Smooth muscle cell (in vitro differentiated cells): ENCODE data around the gene CLCN7. TPM values are rescaled to one million over a fixed set of nuclear protein-coding genes. Genes with fewer than 3 reads are reported as not detected.

Experiments
- DNase-seq: peaks from one replicate; lab custom pipeline; 2025; ENCODE audit not compliant: unreplicated experiment; lab: John Stamatoyannopoulos, UW
- H2AFZ ChIP-seq: fragments of 200-600 bp; sonication (generic); 2 replicates; pipeline ENCODE4 v1.6.0; 2016; ENCODE audit warnings: antibody characterized with exemption, low read depth, mild to moderate bottlenecking
- H3F3A ChIP-seq: fragments of 200-600 bp; sonication (generic); 2 replicates; pipeline ENCODE4 v1.6.0; 2017; ENCODE audit warnings: antibody characterized with exemption, low read depth
- H3K27ac ChIP-seq: fragments of 200-600 bp; sonication (generic); 2 replicates; pipeline ENCODE4 v1.5.1; 2016; ENCODE audit warnings: low read depth, mild to moderate bottlenecking
- H3K27me3 ChIP-seq: fragments of 200-600 bp; sonication (generic); 2 replicates; pipeline ENCODE4 v1.6.1; 2016; ENCODE audit warnings: low read depth, mild to moderate bottlenecking
- H3K36me3 ChIP-seq: fragments of 200-600 bp; sonication (generic); 2 replicates; pipeline ENCODE4 v1.5.1; 2016; ENCODE audit warnings: low read depth
- H3K4me1 ChIP-seq: fragments of 200-600 bp; sonication (generic); 2 replicates; pipeline ENCODE4 v1.5.1; 2016; ENCODE audit warnings: low read depth
- H3K4me2 ChIP-seq: fragments of 200-600 bp; sonication (generic); 2 replicates; pipeline ENCODE4 v1.6.0; 2016; ENCODE audit warnings: mild to moderate bottlenecking
- H3K4me3 ChIP-seq: fragments of 200-600 bp; sonication (generic); 2 replicates; pipeline ENCODE4 v1.5.1; 2016; ENCODE audit warnings: mild to moderate bottlenecking
- H3K79me2 ChIP-seq: fragments of 200-600 bp; sonication (generic); 2 replicates; pipeline ENCODE4 v1.6.0; 2016; ENCODE audit warnings: low read depth, mild to moderate bottlenecking
- H3K9ac ChIP-seq: fragments of 200-600 bp; sonication (generic); 2 replicates; pipeline ENCODE4 v1.6.0; 2016; ENCODE audit warnings: low read depth
- H3K9me3 ChIP-seq: fragments of 200-600 bp; sonication (generic); replicated peaks from 2 replicates; pipeline ENCODE4 v1.5.1; 2016; ENCODE audit warnings: low read depth
- H4K20me1 ChIP-seq: fragments of 200-600 bp; sonication (generic); 2 replicates; pipeline ENCODE4 v1.6.0; 2016; ENCODE audit warnings: low read depth
- CTCF ChIP-seq: fragments of 200-600 bp; sonication (generic); IDR thresholded peaks from 2 replicates; pipeline ENCODE4 v1.5.1; 2017; ENCODE audit warnings: borderline replicate concordance, mild to moderate bottlenecking, antibody characterized with exemption; ENCODE audit not compliant: insufficient read depth, poor library complexity, severe bottlenecking
- WGBS: methylation state at CpG from one replicate; pipeline ENCODE4 v1.1.7; 2016; ENCODE audit warnings: low lambda C conversion rate; 5-methylcytosine and 5-hydroxymethylcytosine counted together
- polyA plus RNA-seq: library from polyadenylated mRNA; unstranded; fragments of >200 nt; fragmentation: Nextera tagmentation; extraction: Ambion mirVana; gene quantifications from 2 replicates; pipeline ENCODE4 v1.2.1, GENCODE V29; 2016
- total RNA-seq: library from RNA; depleted of rRNA; stranded (reverse); fragments of >200 nt; gene quantifications from 2 replicates; pipeline ENCODE4 v1.2.3, GENCODE V29; 2014

CLCN7 gene
- total RNA-seq (15.6 and 25.9 TPM in 2 replicates), polyA plus RNA-seq (45.2 and 59.9 TPM in 2 replicates)

GRCh38 chr16:1474796-1475551, at the start of gene CLCN7:
TSS of gene CLCN7 (minus strand) at chr16:1475028. CDS start at chr16:1474974, 54 bp downstream.
- Histone ChIP-seq H3K9me3 (no peaks in the 10 kb centered on the region), H2AFZ (peak within 1 kb of the TSS; percentile 98), H3K4me3 (peak within 1 kb of the TSS; percentile 77), H3K79me2 (peaks cover 39% of the 10 kb centered on the region), H3F3A (no peaks in the 10 kb centered on the region), H3K27ac (peak within 1 kb of the TSS; percentile 67), H3K36me3 (no peaks in the 10 kb centered on the region), H3K27me3 (no peaks in the 10 kb centered on the region), H4K20me1 (no peaks in the 10 kb centered on the region), H3K9ac (peak within 1 kb of the TSS; percentile 95), H3K4me2 (peak within 1 kb of the TSS; percentile 94), H3K4me1 (peaks cover 7% of the 10 kb centered on the region)
- DNase-seq, result peak; percentile 57
- WGBS, result 4% methylated on average over 77 of the region's 99 CpGs
- no peak for TF ChIP-seq CTCF

- Histone ChIP-seq H3K27me3 (no peaks in the 10 kb centered on the region), H3K27ac (no peak overlapping the region), H3K36me3 (no peaks in the 10 kb centered on the region), H3K9me3 (no peaks in the 10 kb centered on the region), H3K4me3 (no peak overlapping the region), H3F3A (no peaks in the 10 kb centered on the region), H4K20me1 (no peaks in the 10 kb centered on the region), H2AFZ (no peak overlapping the region), H3K79me2 (no peaks in the 10 kb centered on the region), H3K4me2 (no peak overlapping the region), H3K9ac (no peak overlapping the region), H3K4me1 (no peaks in the 10 kb centered on the region)
- DNase-seq, result no peak
- 96% methylated on average over 23 of the region's 26 CpGs for WGBS
- no peak for TF ChIP-seq CTCF
Measured at GRCh38 chr16:1524366-1524765, 49.5 kb upstream of the CLCN7 start.

GRCh38 chr16:1523581-1524245, 48.9 kb upstream of the CLCN7 start:
- H4K20me1 ChIP-seq, result no peaks in the 10 kb centered on the region
- H3K4me3 ChIP-seq, result no peak overlapping the region
- H3F3A ChIP-seq, result no peaks in the 10 kb centered on the region
- no peak overlapping the region for H3K27ac ChIP-seq
- H3K36me3 ChIP-seq, result no peaks in the 10 kb centered on the region
- H2AFZ ChIP-seq, result no peak overlapping the region
- no peaks in the 10 kb centered on the region for H3K79me2 ChIP-seq
- DNase-seq, result no peak
- no peak overlapping the region for H3K4me2 ChIP-seq
- H3K4me1 ChIP-seq, result no peaks in the 10 kb centered on the region
- H3K9me3 ChIP-seq, result no peaks in the 10 kb centered on the region
- TF ChIP-seq CTCF, result no peak
- no peaks in the 10 kb centered on the region for H3K27me3 ChIP-seq
- H3K9ac ChIP-seq, result no peak overlapping the region
- WGBS, result 89% methylated on average over 26 of the region's 30 CpGs
